AG10803 (cell line): ENCODE results near the gene GATA5.
"Not testable (repeated sequence)": the region's sequence is repeated elsewhere in the genome, so short reads cannot be mapped to it uniquely, and the experiment has no call there.

Experiments used
- DNase-seq: peaks from one replicate; pipeline ENCODE4 v3.0.0; 2010; ENCODE audit warnings: low read depth
- H3K4me3 ChIP-seq: 2 replicates; pipeline ENCODE4 v1.5.1; 2011; ENCODE audit warnings: mild to moderate bottlenecking, low read length, control low read depth
- TF ChIP-seq, protein P1 (sequence below): conservative IDR thresholded peaks from 2 replicates; pipeline ENCODE4 v1.5.1; 2011; ENCODE audit warnings: mild to moderate bottlenecking, low read length, control low read depth, inconsistent platforms

Gene GATA5

DNA sequence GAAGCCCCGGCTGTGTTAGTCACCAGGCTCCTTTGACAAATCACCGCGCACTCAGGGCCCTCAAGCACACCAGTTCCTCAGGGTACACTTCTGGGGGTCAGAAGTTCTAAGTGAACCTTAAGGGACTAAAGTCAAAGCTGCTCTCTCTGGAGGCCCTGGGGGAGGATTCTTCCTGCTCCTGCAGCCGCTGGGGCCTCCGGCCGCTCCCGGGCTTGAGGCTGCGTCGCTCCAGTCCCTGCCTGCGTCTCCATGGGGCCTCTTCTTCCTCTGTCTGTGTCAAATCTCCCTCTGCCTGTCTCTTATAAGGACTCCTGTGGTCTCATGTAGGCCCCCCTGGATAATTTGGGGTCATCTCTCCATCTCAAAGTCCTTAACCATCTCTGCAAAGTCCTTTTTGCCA is 18.1 kb upstream of the GATA5 start:
- no peak for DNase-seq
- TF ChIP-seq, protein P1, sequence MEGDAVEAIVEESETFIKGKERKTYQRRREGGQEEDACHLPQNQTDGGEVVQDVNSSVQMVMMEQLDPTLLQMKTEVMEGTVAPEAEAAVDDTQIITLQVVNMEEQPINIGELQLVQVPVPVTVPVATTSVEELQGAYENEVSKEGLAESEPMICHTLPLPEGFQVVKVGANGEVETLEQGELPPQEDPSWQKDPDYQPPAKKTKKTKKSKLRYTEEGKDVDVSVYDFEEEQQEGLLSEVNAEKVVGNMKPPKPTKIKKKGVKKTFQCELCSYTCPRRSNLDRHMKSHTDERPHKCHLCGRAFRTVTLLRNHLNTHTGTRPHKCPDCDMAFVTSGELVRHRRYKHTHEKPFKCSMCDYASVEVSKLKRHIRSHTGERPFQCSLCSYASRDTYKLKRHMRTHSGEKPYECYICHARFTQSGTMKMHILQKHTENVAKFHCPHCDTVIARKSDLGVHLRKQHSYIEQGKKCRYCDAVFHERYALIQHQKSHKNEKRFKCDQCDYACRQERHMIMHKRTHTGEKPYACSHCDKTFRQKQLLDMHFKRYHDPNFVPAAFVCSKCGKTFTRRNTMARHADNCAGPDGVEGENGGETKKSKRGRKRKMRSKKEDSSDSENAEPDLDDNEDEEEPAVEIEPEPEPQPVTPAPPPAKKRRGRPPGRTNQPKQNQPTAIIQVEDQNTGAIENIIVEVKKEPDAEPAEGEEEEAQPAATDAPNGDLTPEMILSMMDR = no peak
- H3K4me3 ChIP-seq = no peak overlapping the region

DNA sequence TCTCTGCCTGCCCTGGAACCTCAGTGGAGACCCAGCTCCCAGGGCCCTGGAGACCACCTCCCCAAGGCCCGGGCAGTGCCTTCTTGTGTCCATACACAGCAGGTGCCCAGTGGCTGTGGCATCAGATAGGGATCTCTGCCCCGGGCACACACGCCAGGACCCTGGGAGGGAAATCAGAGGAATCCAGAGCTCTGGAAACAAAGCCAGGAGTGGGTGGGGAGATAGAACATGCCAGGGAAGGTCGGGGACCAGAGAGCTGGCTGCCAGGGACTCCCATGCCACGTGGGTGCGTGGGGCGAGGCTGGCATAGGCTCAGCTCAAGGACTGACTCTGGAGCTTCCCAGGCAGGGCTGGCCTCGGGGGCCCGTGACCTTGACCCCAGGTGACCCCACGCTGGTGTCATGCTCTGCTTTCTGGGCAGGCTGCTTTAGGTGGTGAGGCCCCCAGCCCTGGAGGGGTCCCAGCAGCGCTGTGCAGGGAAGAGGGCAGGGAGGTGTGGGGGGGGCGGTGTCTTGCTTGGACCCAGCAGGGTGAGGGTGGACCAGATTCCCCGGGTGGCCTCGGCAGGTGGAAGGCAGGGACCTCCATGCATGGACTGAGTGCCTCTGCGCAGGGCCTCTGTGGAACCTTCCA is 17.6 kb upstream of the GATA5 start:
- H3K4me3 ChIP-seq = no peak overlapping the region
- DNase-seq = no peak
- TF ChIP-seq, protein P1 = no peak

DNA sequence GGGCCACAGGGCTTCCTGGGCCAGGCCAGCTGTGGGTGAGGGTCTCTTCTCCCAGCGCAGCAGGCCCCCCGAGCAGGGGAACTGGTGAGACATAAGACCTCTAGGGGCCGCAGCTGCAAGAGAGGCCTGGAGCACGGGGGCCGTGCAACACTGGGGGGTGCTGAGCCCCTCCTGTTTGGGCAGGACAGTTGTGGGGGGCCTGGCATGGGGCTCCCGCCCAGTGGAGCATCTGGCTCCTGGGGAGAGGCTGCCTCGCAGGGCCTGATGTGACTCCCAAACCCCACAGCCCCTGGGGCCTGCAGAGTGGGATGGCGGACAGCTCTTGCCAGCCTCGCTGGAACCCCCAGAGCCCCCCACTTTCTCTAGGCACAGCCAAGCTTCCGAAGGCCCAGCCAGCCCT is 16.9 kb upstream of the GATA5 start:
- no peak for DNase-seq
- H3K4me3 ChIP-seq = no peak overlapping the region
- TF ChIP-seq, protein P1 = no peak

DNA sequence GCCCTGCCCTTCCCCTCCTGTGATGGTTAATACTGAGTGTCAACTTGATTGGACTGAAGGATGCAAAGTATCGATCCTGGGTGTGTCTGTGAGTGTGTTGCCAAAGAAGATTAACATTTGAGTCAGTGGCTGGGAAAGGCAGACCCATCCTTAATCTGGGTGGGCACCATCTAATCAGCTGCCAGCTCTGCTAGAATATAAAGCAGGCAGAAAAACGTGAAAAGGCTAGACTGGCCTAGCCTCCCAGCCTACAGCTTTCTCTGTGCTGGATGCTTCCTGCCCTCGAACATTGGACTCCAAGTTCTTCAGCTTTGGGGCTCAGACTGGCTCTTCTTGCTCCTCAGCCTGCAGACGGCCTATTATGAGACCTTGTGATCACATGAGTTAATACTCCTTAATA is 15.0 kb upstream of the GATA5 start:
- H3K4me3 ChIP-seq, DNase-seq: not testable (repeated sequence)

DNA sequence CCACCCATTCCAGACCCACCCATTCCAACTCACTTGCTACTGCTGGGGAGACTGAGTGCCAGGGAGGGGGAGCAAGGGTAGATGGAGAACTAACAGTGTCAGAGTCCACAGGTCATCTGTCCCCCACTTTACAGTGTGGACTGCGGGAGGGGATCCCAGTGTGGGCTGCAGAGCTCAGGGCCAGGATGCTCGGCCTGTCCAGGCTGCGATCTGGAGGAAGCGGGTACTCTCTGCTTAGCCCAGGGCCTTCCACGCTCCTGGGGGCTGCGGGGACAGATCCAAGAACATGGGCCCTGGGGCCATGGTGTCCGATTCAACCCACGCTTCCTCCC is 14.1 kb upstream of the GATA5 start:
- H3K4me3 ChIP-seq = no peak overlapping the region
- TF ChIP-seq, protein P1 = no peak

DNA sequence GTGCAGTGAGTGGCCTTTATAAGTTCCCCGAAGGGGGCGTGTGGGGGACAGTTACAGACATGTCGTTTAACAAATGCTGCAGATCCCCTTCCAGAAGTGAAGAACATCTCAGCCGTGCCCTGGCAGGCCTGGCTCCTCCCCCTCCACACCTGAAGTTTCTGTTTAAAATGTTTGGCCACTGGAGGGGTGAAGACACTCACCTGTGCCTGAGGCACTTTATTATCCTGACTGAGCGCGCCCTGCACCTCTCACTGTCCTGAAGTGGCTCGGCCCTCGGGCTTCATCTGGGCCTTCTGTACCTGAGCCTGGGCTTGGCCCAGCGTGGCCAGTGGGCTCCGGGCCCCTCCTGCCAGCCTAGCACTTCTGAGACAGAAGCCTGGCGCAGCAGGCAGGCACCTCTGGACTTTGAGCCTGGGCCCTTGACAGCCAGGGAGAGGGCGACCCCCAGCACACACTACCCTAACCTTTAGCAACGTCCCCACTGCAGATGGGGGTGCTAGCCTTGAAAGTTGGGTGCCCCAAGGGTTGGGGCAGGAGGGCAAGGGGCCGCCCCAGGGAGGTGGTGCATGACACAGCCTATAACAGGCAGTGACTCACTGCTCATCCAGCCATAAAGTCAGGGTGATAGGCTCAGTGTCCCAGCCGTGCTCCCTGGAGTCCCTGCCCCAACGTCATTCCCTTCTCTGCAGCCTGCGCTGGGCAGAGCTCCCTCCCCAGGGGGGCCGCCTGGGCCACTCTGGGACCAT is 13.6 kb upstream of the GATA5 start:
- DNase-seq = no peak
- TF ChIP-seq, protein P1 = no peak
- no peak overlapping the region for H3K4me3 ChIP-seq

More for the DNA sequence above, 14.1 kb upstream of the GATA5 start:
- DNase-seq = no peak

DNA sequence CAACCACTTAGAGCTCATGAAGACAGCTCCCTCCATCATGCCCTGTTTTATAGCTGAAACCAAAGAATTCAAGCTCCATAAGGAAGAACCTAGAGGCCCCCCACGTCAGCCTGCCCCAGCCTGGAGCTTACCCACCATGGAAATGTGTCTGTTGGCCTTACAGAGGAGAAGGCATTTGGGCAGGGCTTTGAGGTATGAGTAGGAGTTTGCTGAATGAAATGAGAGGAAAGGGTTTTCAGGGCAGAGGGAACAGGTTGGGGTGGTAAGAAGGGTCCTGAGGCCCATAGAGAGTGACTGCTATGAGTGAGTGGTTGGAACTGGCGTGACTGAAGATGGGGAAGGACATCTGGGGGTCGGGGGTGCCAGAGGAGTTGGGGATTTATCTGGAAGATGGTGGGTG is 12.7 kb upstream of the GATA5 start:
- no peak for DNase-seq
- TF ChIP-seq, protein P1 = no peak
- no peak overlapping the region for H3K4me3 ChIP-seq
